Progenitor cell of endocrine pancreas (in vitro differentiated cells): ENCODE measurements around the gene MS4A7. TPM values are rescaled to one million over a fixed set of nuclear protein-coding genes. Genes with fewer than 3 reads are reported as not detected.

Experiments
- DNase-seq: peaks from one replicate; pipeline ENCODE4 v3.0.0; 2021; ENCODE audit warnings: low spot score; ENCODE audit not compliant: unreplicated experiment
- H3K27ac Mint-ChIP-seq: 2 replicates; pipeline ENCODE4 v1.8.0; 2021; ENCODE audit warnings: mild to moderate bottlenecking, moderate library complexity, mixed read lengths
- H3K27me3 Mint-ChIP-seq: 2 replicates; pipeline ENCODE4 v1.8.0; 2021; ENCODE audit warnings: mixed read lengths
- H3K36me3 Mint-ChIP-seq: 2 replicates; pipeline ENCODE4 v1.8.0; 2022; ENCODE audit warnings: mixed read lengths; ENCODE audit not compliant: insufficient read depth
- H3K4me1 Mint-ChIP-seq: 2 replicates; pipeline ENCODE4 v1.8.0; 2021; ENCODE audit warnings: low read depth, mixed read lengths
- H3K4me3 Mint-ChIP-seq: 2 replicates; pipeline ENCODE4 v1.8.0; 2021; ENCODE audit warnings: low read depth, mild to moderate bottlenecking, moderate library complexity, mixed read lengths
- H3K9me3 Mint-ChIP-seq: 2 replicates; pipeline ENCODE4 v1.8.0; 2021; ENCODE audit warnings: low read depth, mixed read lengths
- CTCF ChIP-seq: fragments of 200-600 bp; sonication (generic); IDR thresholded peaks from one replicate; pipeline ENCODE4 v1.5.0; 2021; ENCODE audit warnings: antibody characterized with exemption, mild to moderate bottlenecking; ENCODE audit not compliant: unreplicated experiment
- total RNA-seq: library from RNA; stranded (reverse); gene quantifications from 2 replicates; pipeline ENCODE4 v1.2.1, GENCODE V29; 2021

The MS4A7 gene
- total RNA-seq, 1 donor from 2014 or later = not detected

- TF ChIP-seq CTCF = no peak
- H3K36me3 Mint-ChIP-seq = no peaks in the 10 kb centered on the region
- no peak for DNase-seq
- peaks cover 2% of the 10 kb centered on the region for H3K27me3 Mint-ChIP-seq
- peaks cover 2% of the 10 kb centered on the region for H3K4me1 Mint-ChIP-seq
- H3K27ac Mint-ChIP-seq = no peak overlapping the region
- no peaks in the 10 kb centered on the region for H3K9me3 Mint-ChIP-seq
- no peak overlapping the region for H3K4me3 Mint-ChIP-seq
Observed at GRCh38 chr11:60376601-60377000, 1.7 kb upstream of the MS4A7 start.

- DNase-seq = no peak
- Mint-ChIP-seq H3K4me1 (no peaks in the 10 kb centered on the region), H3K36me3 (no peaks in the 10 kb centered on the region), H3K27ac (no peak overlapping the region), H3K4me3 (no peak overlapping the region), H3K9me3 (no peaks in the 10 kb centered on the region), H3K27me3 (peaks cover 2% of the 10 kb centered on the region)
- TF ChIP-seq CTCF = no peak
Observed at GRCh38 chr11:60377401-60378136, 763 bp upstream of the MS4A7 start.

GRCh38 chr11:60389279-60389910 is 11.1 kb downstream of the MS4A7 start:
- no peaks in the 10 kb centered on the region for H3K9me3 Mint-ChIP-seq
- H3K4me3 Mint-ChIP-seq = no peak overlapping the region
- no peak overlapping the region for H3K27ac Mint-ChIP-seq
- no peak for TF ChIP-seq CTCF
- no peaks in the 10 kb centered on the region for H3K27me3 Mint-ChIP-seq
- H3K4me1 Mint-ChIP-seq = no peaks in the 10 kb centered on the region
- no peak for DNase-seq
- no peaks in the 10 kb centered on the region for H3K36me3 Mint-ChIP-seq

GRCh38 chr11:60390419-60390818 is 12.1 kb downstream of the MS4A7 start:
- H3K27me3 Mint-ChIP-seq = no peaks in the 10 kb centered on the region
- no peak overlapping the region for H3K27ac Mint-ChIP-seq
- no peak for TF ChIP-seq CTCF
- H3K4me1 Mint-ChIP-seq = no peaks in the 10 kb centered on the region
- H3K9me3 Mint-ChIP-seq = no peaks in the 10 kb centered on the region
- H3K36me3 Mint-ChIP-seq = no peaks in the 10 kb centered on the region
- no peak for DNase-seq
- H3K4me3 Mint-ChIP-seq = no peak overlapping the region

- no peak for DNase-seq
- H3K9me3 Mint-ChIP-seq = no peaks in the 10 kb centered on the region
- no peaks in the 10 kb centered on the region for H3K4me1 Mint-ChIP-seq
- TF ChIP-seq CTCF = no peak
- no peaks in the 10 kb centered on the region for H3K27me3 Mint-ChIP-seq
- H3K4me3 Mint-ChIP-seq = no peak overlapping the region
- no peak overlapping the region for H3K27ac Mint-ChIP-seq
- no peaks in the 10 kb centered on the region for H3K36me3 Mint-ChIP-seq
Observed at GRCh38 chr11:60392361-60392760, 14.0 kb downstream of the MS4A7 start.
